ENCODE measurements around the gene CDY2B.
"Not testable (repeated sequence)": the region's sequence is repeated elsewhere in the genome, so short reads cannot be mapped to it uniquely, and the experiment has no call there.

- TF ChIP-seq POLR2A (IDR thresholded peaks at IDR 0.05); CTCF (IDR thresholded peaks at IDR 0.05 in 4 of 5, conservative IDR thresholded peaks at IDR 0.05 in 1 of 5): not testable (repeated sequence)
Measured at GRCh38 chrY:17908009-17908408, 28.0 kb upstream of the CDY2B start.
